Adrenal gland (tissue), 12 donors: Measurements from ENCODE around the gene GTF2F2. TPM values are rescaled to one million over a fixed set of nuclear protein-coding genes. Genes with fewer than 3 reads are reported as not detected.
A peak's percentile ranks its signal among the peaks of the same experiment; 100 is the strongest.

Source experiments
- DNase-seq, 7 donors: peaks; one replicate each; pipeline ENCODE4 v3.0.0-alpha.2; 2019 to 2020
- H3K27ac ChIP-seq, 5 donors: fragments of 200-600 bp; sonication (generic) in 4 of 5; 1 replicate in 3 of 5; 2 replicates in 2 of 5; pipeline versions ENCODE4 v1.5.1 to v1.8.0; 2016 to 2020; ENCODE audit warnings: mild to moderate bottlenecking in 1 of 5
- H3K27me3 ChIP-seq: fragments of 200-600 bp; 2 replicates; pipeline ENCODE4 v1.8.0; 2021
- H3K36me3 ChIP-seq, 2 donors: fragments of 200-600 bp; replicated peaks in 1 of 2; 1 replicate in 1 of 2; 2 replicates in 1 of 2; pipeline versions ENCODE4 v1.5.1 to v1.8.0; 2018 to 2022
- H3K4me1 ChIP-seq, 2 donors: fragments of 200-600 bp; replicated peaks in 1 of 2; 1 replicate in 1 of 2; 2 replicates in 1 of 2; pipeline versions ENCODE4 v1.5.1 to v1.8.0; 2018 to 2021
- H3K4me3 ChIP-seq, 4 donors: fragments of 200-600 bp; sonication (generic) in 3 of 4; one replicate each; pipeline ENCODE4 v1.5.1; 2016 to 2018
- H3K9me3 ChIP-seq, 3 donors: fragments of 200-600 bp; sonication (generic) in 1 of 3; replicated peaks in 1 of 3; 1 replicate in 2 of 3; 2 replicates in 1 of 3; pipeline versions ENCODE4 v1.5.1 to v1.8.0; 2016 to 2021
- CTCF ChIP-seq, 6 experiments: fragments of 450-650 bp in 4 of 6; fragments of 200-600 bp in 2 of 6; sonication (generic) in 1 of 6; IDR thresholded peaks; 1 replicate in 5 of 6; 2 replicates in 1 of 6; pipeline versions ENCODE4 v1.5.1 to v1.8.0; 2016 to 2021; ENCODE audit warnings: antibody characterized with exemption in 6 of 6, mild to moderate bottlenecking in 2 of 6, moderate library complexity in 1 of 6
- POLR2A ChIP-seq, 2 donors: fragments of 450-650 bp; IDR thresholded peaks; one replicate each; pipeline ENCODE4 v1.6.1; 2017; ENCODE audit warnings: antibody characterized with exemption in 2 of 2, mild to moderate bottlenecking in 2 of 2, moderate library complexity in 1 of 2
- WGBS, 4 donors: extraction: QIAGEN DNeasy Blood & Tissue Kit in 2 of 4; methylation state at CpG; one replicate each; pipeline versions ENCODE4 v1.1.5 to v1.1.7; 2013 to 2017; 5-methylcytosine and 5-hydroxymethylcytosine counted together
- intact Hi-C, 2 donors: fragments of 100-400 bp; cut with DNase I; formaldehyde crosslinking; loops; one replicate each; pipeline versions ENCODE4 v1.14.1 to v1.15.0; 2022 to 2023
- polyA plus RNA-seq, 3 donors: library from polyadenylated mRNA; stranded (reverse); fragments of 200-250 nt in 2 of 3; fragments of 350-450 nt in 1 of 3; fragmentation: Illumina TruSeq in 1 of 3; extraction: RNeasy Lipid Tissue Mini Kit (QIAGEN cat#74804) in 1 of 3; gene quantifications; one replicate each; pipeline ENCODE4 v1.2.3, GENCODE V29; 2013 to 2014
- total RNA-seq, 9 donors: library from RNA; depleted of rRNA in 4 of 9; stranded (reverse); fragments of >200 nt in 4 of 9; fragments of 120-200 nt in 1 of 9; fragmentation: NEBNext Ultra II Directional in 1 of 9; extraction: Animal tissue kit (Norgen Biotek cat#: 25700) in 1 of 9; gene quantifications; one replicate each; pipeline versions ENCODE4 v1.1.0 to v1.2.4, GENCODE V29; 2013 to 2023
- donor health status: healthy with polysubstance abuse.
- donor health status: Bipolar disorder and iron deficiency.
- donor health status: DM: yes; HTN: yes; CAD: no.
- donor health status: DM: no; HTN: no; CAD: no.
- donor health status: DM: no; HTN: no; CAD: no.
- donor health status: DM: yes; HTN: yes; CAD: no.

GTF2F2 gene
- total and polyA plus RNA-seq, 12 donors, result 11.4 to 34.4 (median 23.0) TPM

- no peak for DNase-seq
- Histone ChIP-seq H3K27me3 (no peaks in the 10 kb centered on the region), H3K36me3 (peaks cover 0 to 5% of the 10 kb centered on the region in 2 donors), H3K4me1 (peaks cover 0 to 13% of the 10 kb centered on the region in 2 donors), H3K9me3 (no peaks in the 10 kb centered on the region), H3K4me3 (no peak overlapping the region), H3K27ac (no peak overlapping the region)
- no peak for TF ChIP-seq CTCF (IDR thresholded peaks at IDR 0.05)
- TF ChIP-seq POLR2A (IDR thresholded peaks at IDR 0.05), result no peak
- intact Hi-C loops, result no loop called here
- 78 to 87% (median 85%) methylated on average over 7 of the region's 7 CpGs for WGBS, 4 donors
Measured at GRCh38 chr13:45156565-45157361, 36.5 kb downstream of the GTF2F2 start.

GRCh38 chr13:45162194-45162593, 41.9 kb downstream of the GTF2F2 start:
- H3K27ac ChIP-seq, result peak overlapping the region in 4 of 5 donors; percentile 16 to 69 (median 64)

GRCh38 chr13:45162821-45163220, 42.5 kb downstream of the GTF2F2 start:
- no peaks in the 10 kb centered on the region for H3K27me3 ChIP-seq
- H3K27ac ChIP-seq, result peak overlapping the region in 3 of 5 donors; percentile 63 to 69 (median 66)
- H3K9me3 ChIP-seq, result no peaks in the 10 kb centered on the region
- TF ChIP-seq CTCF (IDR thresholded peaks at IDR 0.05) (no peak), POLR2A (IDR thresholded peaks at IDR 0.05) (no peak)
- intact Hi-C loops, result no loop called here
- no peak for DNase-seq
- H3K4me1 ChIP-seq, result peaks cover 9 to 11% of the 10 kb centered on the region in 2 donors
- H3K4me3 ChIP-seq, result no peak overlapping the region
- no peaks in the 10 kb centered on the region for H3K36me3 ChIP-seq
- WGBS, 4 donors, result 43 to 59% (median 48%) methylated on average over 1 of the region's 1 CpG

More at GRCh38 chr13:45162194-45162593, 41.9 kb downstream of the GTF2F2 start:
- TF ChIP-seq POLR2A (IDR thresholded peaks at IDR 0.05), result no peak
- TF ChIP-seq CTCF (IDR thresholded peaks at IDR 0.05), result peak in 1 of 6 experiments; percentile 15
- H3K36me3 ChIP-seq, result no peaks in the 10 kb centered on the region
- H3K4me3 ChIP-seq, result no peak overlapping the region
- WGBS, 4 donors, result 53 to 73% (median 68%) methylated on average over 1 of the region's 1 CpG
- H3K27me3 ChIP-seq, result no peaks in the 10 kb centered on the region
- H3K9me3 ChIP-seq, result no peaks in the 10 kb centered on the region
- H3K4me1 ChIP-seq, result peaks cover 9 to 11% of the 10 kb centered on the region in 2 donors
- DNase-seq, result peak in 1 of 7 donors; percentile 24
- intact Hi-C loops, result no loop called here

- Histone ChIP-seq H3K9me3 (no peaks in the 10 kb centered on the region), H3K27me3 (no peaks in the 10 kb centered on the region), H3K4me3 (no peak overlapping the region), H3K4me1 (peaks cover 9% of the 10 kb centered on the region in 2 donors), H3K27ac (no peak overlapping the region), H3K36me3 (no peaks in the 10 kb centered on the region)
- no peak for DNase-seq
- no peak for TF ChIP-seq POLR2A (IDR thresholded peaks at IDR 0.05)
- no peak for TF ChIP-seq CTCF (IDR thresholded peaks at IDR 0.05)
- intact Hi-C loops, result no loop called here
- 85 to 91% (median 88%) methylated on average over 3 of the region's 3 CpGs for WGBS, 4 donors
Measured at GRCh38 chr13:45166858-45167257, 46.5 kb downstream of the GTF2F2 start.
